ENCODE measurements around the gene DEFB129. TPM values are rescaled to one million over a fixed set of nuclear protein-coding genes. Genes with fewer than 3 reads are reported as not detected.

DEFB129 gene
- polyA plus RNA-seq, 4 donors, result not detected

Other genes starting within 250 kb of the DEFB129 start
- gene DEFB125, start 139.6 kb upstream of the DEFB129 start, polyA plus RNA-seq (ENCODE audit: insufficient read length in 4 of 4), result not detected
- gene DEFB126, start 84.7 kb upstream of the DEFB129 start, polyA plus RNA-seq (ENCODE audit: insufficient read length in 4 of 4), result not detected
- not detected for gene DEFB127, start 69.8 kb upstream of the DEFB129 start, polyA plus RNA-seq (ENCODE audit: insufficient read length in 4 of 4)
- gene DEFB128, start 37.5 kb upstream of the DEFB129 start, polyA plus RNA-seq (ENCODE audit: insufficient read length in 4 of 4), result not detected
- gene DEFB132, start 30.5 kb downstream of the DEFB129 start, polyA plus RNA-seq (ENCODE audit: insufficient read length in 4 of 4), result under 1 TPM in 2 of 4 donors, not detected in 2; 0.07 to 0.08 TPM
- 10 to 100 TPM; 33.1 to 39.6 (median 34.9) TPM for gene C20orf96, start 63.5 kb downstream of the DEFB129 start, polyA plus RNA-seq (ENCODE audit: insufficient read length in 4 of 4)
- gene ZCCHC3, start 70.3 kb downstream of the DEFB129 start, polyA plus RNA-seq (ENCODE audit: insufficient read length in 4 of 4), result 10 to 100 TPM; 49.6 to 57.3 (median 52.0) TPM
- 10 to 100 TPM; 30.7 to 37.2 (median 33.7) TPM for gene SOX12, start 98.3 kb downstream of the DEFB129 start, polyA plus RNA-seq (ENCODE audit: insufficient read length in 4 of 4)
- 10 to 100 TPM; 49.3 to 53.5 (median 51.6) TPM for gene NRSN2, start 119.9 kb downstream of the DEFB129 start, polyA plus RNA-seq (ENCODE audit: insufficient read length in 4 of 4)
- 1 to 10 TPM; 3.2 to 5.5 (median 4.0) TPM for gene TRIB3, start 153.5 kb downstream of the DEFB129 start, polyA plus RNA-seq (ENCODE audit: insufficient read length in 4 of 4)
- 10 to 100 TPM; 74.1 to 89.0 (median 80.0) TPM for gene RBCK1, start 181.0 kb downstream of the DEFB129 start, polyA plus RNA-seq (ENCODE audit: insufficient read length in 4 of 4)
- 10 to 100 TPM; 30.5 to 37.1 (median 33.6) TPM for gene TBC1D20, start 235.3 kb downstream of the DEFB129 start, polyA plus RNA-seq (ENCODE audit: insufficient read length in 4 of 4)

All from right renal pelvis (tissue), 4 donors.